Common myeloid progenitor, CD34-positive (primary cell): ENCODE results near the gene CFHR1.

Source experiments
- CTCF ChIA-PET: fragments of 350-600 bp; sonication (Branson Sonifier 250); formaldehyde crosslinking; loops from one replicate; lab custom pipeline; 2021; ENCODE audit warnings: antibody characterized with exemption; lab: Charles Lee
- POLR2A ChIA-PET: fragments of 350-600 bp; sonication (Branson Sonifier 250); formaldehyde crosslinking; loops from one replicate; lab custom pipeline; 2021; ENCODE audit warnings: antibody characterized with exemption; lab: Charles Lee
- DNase-seq, 3 donors: peaks; one replicate each; pipeline versions ENCODE4 v3.0.0 to v3.0.0-alpha.2; 2013
- H3K27ac ChIP-seq, 2 experiments: 1 replicate in 1 of 2; 2 replicates in 1 of 2; pipeline ENCODE4 v1.7.0; 2013; ENCODE audit warnings: inconsistent platforms in 2 of 2, low read length in 2 of 2, mild to moderate bottlenecking in 2 of 2, low read depth in 1 of 2, moderate library complexity in 1 of 2; ENCODE audit not compliant: severe bottlenecking in 2 of 2, insufficient read depth in 1 of 2, poor library complexity in 1 of 2
- H3K27me3 ChIP-seq, 5 experiments: replicated peaks in 2 of 5; 1 replicate in 3 of 5; 2 replicates in 2 of 5; pipeline versions ENCODE4 v1.6.1 to v1.7.0; 2013; ENCODE audit warnings: low read length in 4 of 5, mild to moderate bottlenecking in 2 of 5, moderate library complexity in 2 of 5, inconsistent platforms in 1 of 5; ENCODE audit not compliant: insufficient read depth in 5 of 5, control insufficient read depth in 4 of 5
- H3K36me3 ChIP-seq, 4 experiments: 1 replicate in 2 of 4; 2 replicates in 2 of 4; pipeline versions ENCODE4 v1.6.1 to v1.7.0; 2013; ENCODE audit warnings: low read length in 3 of 4, control low read depth in 1 of 4, mild to moderate bottlenecking in 1 of 4; ENCODE audit not compliant: control insufficient read depth in 4 of 4, insufficient read depth in 4 of 4
- H3K4me1 ChIP-seq, 4 experiments: 1 replicate in 3 of 4; 2 replicates in 1 of 4; pipeline versions ENCODE4 v1.6.1 to v1.7.1; 2013; ENCODE audit warnings: low read length in 3 of 4, mild to moderate bottlenecking in 3 of 4, control low read depth in 1 of 4, inconsistent platforms in 1 of 4, moderate library complexity in 1 of 4; ENCODE audit not compliant: control insufficient read depth in 4 of 4, insufficient read depth in 4 of 4; ENCODE audit errors: control extremely low read depth in 1 of 4
- H3K4me3 ChIP-seq, 7 experiments: 1 replicate in 4 of 7; 2 replicates in 3 of 7; pipeline versions ENCODE4 v1.5.1 to v1.7.0; 2013; ENCODE audit warnings: mild to moderate bottlenecking in 7 of 7, low read length in 6 of 7, moderate library complexity in 6 of 7, inconsistent platforms in 2 of 7, low read depth in 2 of 7, control low read depth in 1 of 7; ENCODE audit not compliant: insufficient read depth in 4 of 7, control insufficient read depth in 1 of 7; ENCODE audit errors: extremely low read depth in 1 of 7
- H3K9me3 ChIP-seq, 5 experiments: 1 replicate in 4 of 5; 2 replicates in 1 of 5; pipeline versions ENCODE4 v1.6.1 to v1.7.1; 2013; ENCODE audit warnings: low read length in 4 of 5, mild to moderate bottlenecking in 2 of 5, inconsistent platforms in 1 of 5, low read depth in 1 of 5, moderate library complexity in 1 of 5; ENCODE audit not compliant: control insufficient read depth in 4 of 5, insufficient read depth in 2 of 5; ENCODE audit errors: control extremely low read depth in 1 of 5
- WGBS: methylation state at CpG from one replicate; pipeline ENCODE4 v1.1.5; 2013; ENCODE audit not compliant: insufficient coverage; 5-methylcytosine and 5-hydroxymethylcytosine counted together

CFHR1 gene

GRCh38 chr1:196873385-196873784 lies 53.9 kb downstream of the CFHR1 start:
- POLR2A ChIA-PET, result no interaction called here
- peaks cover 1 to 15% (median 5%) of the 10 kb centered on the region in 5 experiments for H3K27me3 ChIP-seq
- CTCF ChIA-PET, result no interaction called here
- no peak overlapping the region for H3K27ac ChIP-seq
- no peak for DNase-seq
- no peaks in the 10 kb centered on the region for H3K36me3 ChIP-seq
- H3K4me1 ChIP-seq, result no peaks in the 10 kb centered on the region
- H3K4me3 ChIP-seq, result no peak overlapping the region
- H3K9me3 ChIP-seq, result no peaks in the 10 kb centered on the region
- 92% methylated on average over 2 of the region's 4 CpGs for WGBS

GRCh38 chr1:196875935-196876334 lies 56.4 kb downstream of the CFHR1 start:
- POLR2A ChIA-PET, result no interaction called here

GRCh38 chr1:196877964-196878363 lies 58.4 kb downstream of the CFHR1 start:
- WGBS, result 8% methylated on average over 27 of the region's 29 CpGs
- Histone ChIP-seq H3K27me3 (peaks cover 2 to 25% (median 8%) of the 10 kb centered on the region in 5 experiments), H3K4me1 (no peaks in the 10 kb centered on the region), H3K4me3 (peak overlapping the region in 1 of 7 experiments; percentile 7), H3K36me3 (no peaks in the 10 kb centered on the region), H3K27ac (no peak overlapping the region), H3K9me3 (peaks cover 0 to 2% (median 0%) of the 10 kb centered on the region in 5 experiments)
- DNase-seq, result peak in 1 of 3 donors; percentile 4
- POLR2A ChIA-PET, result no interaction called here
- CTCF ChIA-PET, result no interaction called here

More at GRCh38 chr1:196875935-196876334, 56.4 kb downstream of the CFHR1 start:
- no peak for DNase-seq
- 95% methylated on average over 3 of the region's 3 CpGs for WGBS
- H3K27me3 ChIP-seq, result peaks cover 2 to 25% (median 8%) of the 10 kb centered on the region in 5 experiments
- no peak overlapping the region for H3K4me3 ChIP-seq
- H3K27ac ChIP-seq, result no peak overlapping the region
- H3K9me3 ChIP-seq, result no peaks in the 10 kb centered on the region
- H3K4me1 ChIP-seq, result no peaks in the 10 kb centered on the region
- CTCF ChIA-PET, result no interaction called here
- H3K36me3 ChIP-seq, result no peaks in the 10 kb centered on the region
